Thyroid gland (tissue), 4 donors: ENCODE measurements around the gene SYNJ1. TPM values are rescaled to one million over a fixed set of nuclear protein-coding genes. Genes with fewer than 3 reads are reported as not detected.
"Not testable (repeated sequence)": the region's sequence is repeated elsewhere in the genome, so short reads cannot be mapped to it uniquely, and the experiment has no call there.

Experiments used
- DNase-seq, 2 donors: peaks; one replicate each; pipeline ENCODE4 v3.0.0-alpha.2; 2019
- H3K27ac ChIP-seq, 3 donors: fragments of 200-600 bp; sonication (generic); 1 replicate in 2 of 3; 2 replicates in 1 of 3; pipeline ENCODE4 v1.5.1; 2016 to 2019; ENCODE audit warnings: mild to moderate bottlenecking in 1 of 3, moderate library complexity in 1 of 3
- H3K27me3 ChIP-seq: fragments of 200-600 bp; sonication (generic); one replicate; pipeline ENCODE4 v1.5.1; 2019
- H3K36me3 ChIP-seq, 2 donors: fragments of 200-600 bp; sonication (generic); one replicate each; pipeline ENCODE4 v1.5.1; 2016 to 2019
- H3K4me1 ChIP-seq, 2 donors: fragments of 200-600 bp; sonication (generic); one replicate each; pipeline ENCODE4 v1.5.1; 2017 to 2019
- H3K4me3 ChIP-seq, 3 donors: fragments of 200-600 bp; sonication (generic); replicated peaks in 1 of 3; 1 replicate in 2 of 3; 2 replicates in 1 of 3; pipeline ENCODE4 v1.5.1; 2016; ENCODE audit warnings: mild to moderate bottlenecking in 1 of 3
- H3K9me3 ChIP-seq: fragments of 200-600 bp; sonication (generic); one replicate; pipeline ENCODE4 v1.5.1; 2017
- POLR2A ChIP-seq, 2 donors: fragments of 450-650 bp; IDR thresholded peaks; one replicate each; pipeline ENCODE4 v1.6.1; 2017; ENCODE audit warnings: antibody characterized with exemption in 2 of 2, mild to moderate bottlenecking in 2 of 2, moderate library complexity in 1 of 2
- WGBS, 2 donors: methylation state at CpG; one replicate each; pipeline ENCODE4 v1.1.5; 2017; 5-methylcytosine and 5-hydroxymethylcytosine counted together
- intact Hi-C: fragments of 100-400 bp; cut with DNase I; formaldehyde crosslinking; loops from one replicate; pipeline ENCODE4 v1.15.1; 2023
- total RNA-seq, 4 donors: library from RNA; depleted of rRNA; stranded (reverse); fragments of >200 nt; gene quantifications; one replicate each; pipeline ENCODE4 v1.2.3, GENCODE V29; 2016
- TF ChIP-seq, protein P1 (sequence below), 6 experiments: fragments of 200-600 bp in 3 of 6; fragments of 450-650 bp in 3 of 6; sonication (generic) in 3 of 6; IDR thresholded peaks; one replicate each; pipeline ENCODE4 v1.5.1; 2016 to 2019; ENCODE audit warnings: antibody characterized with exemption in 6 of 6, mild to moderate bottlenecking in 2 of 6, inconsistent platforms in 1 of 6, moderate library complexity in 1 of 6

Gene SYNJ1
- total RNA-seq, 4 donors from 2014 or later = 16.1 to 21.7 (median 17.7) TPM

DNA sequence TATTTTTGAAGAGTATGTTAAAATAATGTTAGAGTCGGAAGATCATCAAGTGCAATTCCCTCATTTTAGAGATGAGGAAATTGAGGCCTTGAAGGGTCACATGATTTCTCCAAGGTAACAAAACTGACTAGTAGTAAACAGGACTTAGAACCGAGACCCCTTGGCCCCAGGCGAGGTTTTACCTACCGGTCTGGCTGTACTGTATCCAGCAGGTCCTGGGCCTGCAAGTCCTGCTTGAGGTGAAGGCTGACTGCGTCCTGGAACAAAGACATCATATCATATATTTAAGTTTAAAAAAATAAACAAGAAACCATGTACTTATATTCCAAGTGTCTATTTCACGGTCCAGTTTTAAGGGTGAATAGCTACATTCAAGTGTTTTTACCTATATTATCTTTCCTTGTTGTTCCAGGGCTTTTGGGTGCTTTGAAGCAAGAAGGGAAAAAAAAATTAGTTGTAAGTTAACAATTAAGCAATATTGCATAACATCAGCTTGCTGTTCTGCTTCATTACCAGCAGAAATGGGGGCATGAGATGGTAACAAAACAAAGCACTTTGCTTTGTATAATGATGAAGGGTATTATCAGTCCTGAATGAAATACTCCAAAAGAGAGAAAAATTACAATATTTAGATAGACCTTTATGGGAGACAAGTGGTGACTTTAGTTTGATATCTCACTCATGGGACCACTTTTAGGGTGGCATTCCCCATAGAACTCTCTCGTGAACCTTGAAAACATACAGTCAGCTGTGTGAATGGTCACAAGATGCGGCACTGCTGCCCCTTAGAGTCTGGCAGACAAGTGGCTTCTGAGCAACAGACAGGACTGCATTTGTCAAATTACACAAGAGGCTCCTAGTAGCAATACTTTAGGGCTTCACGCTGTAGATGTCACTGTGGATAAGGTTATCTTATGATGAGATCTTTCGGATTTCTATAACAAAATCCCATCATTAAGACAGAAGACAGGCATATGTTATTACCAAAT lies 85.8 kb downstream of the SYNJ1 start:
- Histone ChIP-seq H3K9me3 (no peaks in the 10 kb centered on the region), H3K27me3 (no peaks in the 10 kb centered on the region), H3K4me1 (peaks cover 7 to 8% of the 10 kb centered on the region in 2 donors), H3K27ac (no peak overlapping the region), H3K4me3 (no peak overlapping the region), H3K36me3 (peaks cover 10 to 29% of the 10 kb centered on the region in 2 donors)
- TF ChIP-seq, protein P1, sequence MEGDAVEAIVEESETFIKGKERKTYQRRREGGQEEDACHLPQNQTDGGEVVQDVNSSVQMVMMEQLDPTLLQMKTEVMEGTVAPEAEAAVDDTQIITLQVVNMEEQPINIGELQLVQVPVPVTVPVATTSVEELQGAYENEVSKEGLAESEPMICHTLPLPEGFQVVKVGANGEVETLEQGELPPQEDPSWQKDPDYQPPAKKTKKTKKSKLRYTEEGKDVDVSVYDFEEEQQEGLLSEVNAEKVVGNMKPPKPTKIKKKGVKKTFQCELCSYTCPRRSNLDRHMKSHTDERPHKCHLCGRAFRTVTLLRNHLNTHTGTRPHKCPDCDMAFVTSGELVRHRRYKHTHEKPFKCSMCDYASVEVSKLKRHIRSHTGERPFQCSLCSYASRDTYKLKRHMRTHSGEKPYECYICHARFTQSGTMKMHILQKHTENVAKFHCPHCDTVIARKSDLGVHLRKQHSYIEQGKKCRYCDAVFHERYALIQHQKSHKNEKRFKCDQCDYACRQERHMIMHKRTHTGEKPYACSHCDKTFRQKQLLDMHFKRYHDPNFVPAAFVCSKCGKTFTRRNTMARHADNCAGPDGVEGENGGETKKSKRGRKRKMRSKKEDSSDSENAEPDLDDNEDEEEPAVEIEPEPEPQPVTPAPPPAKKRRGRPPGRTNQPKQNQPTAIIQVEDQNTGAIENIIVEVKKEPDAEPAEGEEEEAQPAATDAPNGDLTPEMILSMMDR (IDR thresholded peaks at IDR 0.05) = no peak
- TF ChIP-seq POLR2A (IDR thresholded peaks at IDR 0.05) = no peak
- intact Hi-C loops = no loop called here
- no peak for DNase-seq
- WGBS, 2 donors = 82% methylated on average over 10 of the region's 10 CpGs

DNA sequence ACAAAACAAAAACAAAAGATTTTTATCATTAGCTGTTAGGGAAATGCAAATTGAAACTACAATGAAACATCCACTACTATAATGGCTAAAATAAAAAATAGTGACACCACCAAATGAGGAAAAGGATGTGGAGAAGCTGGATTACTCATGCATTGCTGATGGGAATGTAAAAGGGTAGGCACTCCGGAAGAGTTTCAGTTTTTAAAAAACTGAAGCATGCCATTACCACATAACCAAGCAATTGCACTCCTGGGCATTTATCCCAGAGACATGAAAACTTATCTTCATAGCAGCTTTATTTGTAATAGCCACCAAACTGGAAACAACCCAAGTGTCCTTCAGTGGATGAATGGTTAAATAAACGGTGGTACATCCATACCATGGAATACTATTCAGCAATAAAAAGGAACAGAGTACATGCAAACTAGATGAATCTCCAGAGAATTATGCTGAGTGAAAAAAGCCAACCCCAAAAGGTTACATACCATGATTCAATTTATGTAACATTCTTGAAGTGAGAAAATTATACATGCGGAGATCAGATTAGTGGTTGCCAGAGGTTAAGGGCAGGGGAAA lies 101.1 kb downstream of the SYNJ1 start:
- Histone ChIP-seq H3K27ac (no peak overlapping the region), H3K9me3 (no peaks in the 10 kb centered on the region), H3K4me1 (no peaks in the 10 kb centered on the region), H3K4me3 (no peak overlapping the region), H3K36me3 (peaks cover 12 to 18% of the 10 kb centered on the region in 2 donors), H3K27me3 (no peaks in the 10 kb centered on the region)
- no peak for DNase-seq
- 94 to 96% methylated on average over 3 of the region's 3 CpGs for WGBS, 2 donors
- no peak for TF ChIP-seq POLR2A (IDR thresholded peaks at IDR 0.05)
- TF ChIP-seq, protein P1 (IDR thresholded peaks at IDR 0.05) = no peak
- intact Hi-C loops = no loop called here

DNA sequence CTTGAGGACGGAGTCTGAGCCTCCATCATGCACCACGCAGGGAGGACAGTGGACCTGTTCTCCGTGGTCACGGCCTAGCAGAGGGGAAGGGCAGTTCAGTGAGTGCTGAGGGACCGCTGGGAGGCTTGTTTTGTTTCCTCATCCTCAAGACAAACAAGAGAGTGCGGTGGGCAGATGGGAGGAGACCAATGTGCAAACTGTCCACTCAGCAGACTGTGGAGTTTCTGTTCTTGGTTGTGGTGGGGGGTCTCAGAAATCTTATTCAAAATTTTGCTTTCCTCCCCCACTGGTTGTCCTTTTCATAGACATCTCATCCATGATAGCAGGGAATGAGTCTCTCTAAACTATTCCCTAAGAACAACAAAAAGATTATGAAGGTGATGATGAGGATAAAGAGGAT lies 109.6 kb downstream of the SYNJ1 start:
- DNase-seq, H3K27me3 ChIP-seq, H3K9me3 ChIP-seq, H3K27ac ChIP-seq, H3K4me3 ChIP-seq, H3K36me3 ChIP-seq, H3K4me1 ChIP-seq, intact Hi-C loops: not testable (repeated sequence)
- WGBS, 2 donors = 68 to 74% methylated on average over 4 to 6 of the region's 6 CpGs

DNA sequence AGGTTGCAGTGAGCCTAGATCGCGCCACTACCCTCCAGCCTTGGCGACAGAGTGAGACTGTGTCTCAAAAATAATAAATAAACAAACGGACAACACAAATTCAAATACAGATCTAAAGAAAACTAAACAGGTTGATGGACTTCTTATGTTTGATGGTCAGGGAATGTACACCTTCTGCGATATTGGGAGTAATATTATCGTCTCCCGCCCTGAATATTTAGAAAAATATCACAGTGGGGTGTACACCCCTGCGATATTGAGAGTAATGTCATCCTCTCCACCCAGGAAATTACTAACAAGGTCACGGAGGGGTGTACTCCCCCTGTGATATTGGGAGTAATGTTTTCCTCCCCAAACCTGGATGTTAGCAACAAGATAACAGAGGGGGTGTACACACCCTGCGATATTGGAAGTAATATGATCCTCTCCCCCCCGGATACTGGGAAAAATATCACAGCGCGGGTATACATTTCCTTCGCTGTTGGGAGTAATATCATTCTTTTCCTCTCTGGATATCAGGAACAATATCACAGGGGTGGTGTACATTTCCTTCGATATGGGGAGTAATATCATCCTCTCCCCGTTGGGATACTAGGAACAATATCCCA lies 114.3 kb downstream of the SYNJ1 start:
- no peak for TF ChIP-seq POLR2A (IDR thresholded peaks at IDR 0.05)
- TF ChIP-seq, protein P1 (IDR thresholded peaks at IDR 0.05) = no peak

DNA sequence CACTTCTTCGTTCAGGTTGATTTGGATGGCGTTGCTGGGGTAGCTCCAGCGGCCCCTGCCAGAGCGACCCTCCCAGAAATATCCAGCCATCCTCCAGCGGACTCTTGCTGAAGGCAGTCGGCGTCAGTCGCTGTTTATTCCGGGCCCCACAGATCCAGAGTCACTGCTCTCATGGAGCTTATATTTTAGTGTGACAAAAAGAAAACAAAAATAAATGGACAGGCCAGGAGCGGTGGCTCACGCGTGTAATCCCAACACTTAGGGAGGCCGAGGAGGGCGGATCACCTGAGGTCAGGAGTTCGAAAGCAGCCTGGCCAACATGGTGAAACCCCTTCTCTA lies 114.8 kb downstream of the SYNJ1 start:
- intact Hi-C loops = no loop called here
- no peaks in the 10 kb centered on the region for H3K9me3 ChIP-seq
- H3K27me3 ChIP-seq = no peaks in the 10 kb centered on the region
- peak overlapping the region; percentile 91 to 95 (median 94) for H3K27ac ChIP-seq
- H3K4me1 ChIP-seq = peaks cover 8 to 11% of the 10 kb centered on the region in 2 donors
- TF ChIP-seq POLR2A (IDR thresholded peaks at IDR 0.05) = no peak
- TF ChIP-seq, protein P1 (IDR thresholded peaks at IDR 0.05) = no peak
- 1 to 3% methylated on average over 15 of the region's 15 CpGs for WGBS, 2 donors
- peak overlapping the region; percentile 93 to 97 (median 94) for H3K4me3 ChIP-seq
- no peak for DNase-seq
- H3K36me3 ChIP-seq = peaks cover 7 to 12% of the 10 kb centered on the region in 2 donors

More for the DNA sequence above, 114.3 kb downstream of the SYNJ1 start:
- H3K9me3 ChIP-seq = no peaks in the 10 kb centered on the region
- peaks cover 8 to 11% of the 10 kb centered on the region in 2 donors for H3K4me1 ChIP-seq
- 67 to 70% methylated on average over 16 of the region's 16 CpGs for WGBS, 2 donors
- intact Hi-C loops = no loop called here
- peak overlapping the region in 2 of 3 donors; percentile 91 to 94 for H3K27ac ChIP-seq
- peak overlapping the region in 2 of 3 donors; percentile 93 to 94 for H3K4me3 ChIP-seq
- no peaks in the 10 kb centered on the region for H3K27me3 ChIP-seq
- no peak for DNase-seq
- H3K36me3 ChIP-seq = peaks cover 7 to 12% of the 10 kb centered on the region in 2 donors
